LNCaP clone FGC (cell line): ENCODE measurements around the gene EHBP1.

Experiments
- DNase-seq: peaks from one replicate; pipeline ENCODE4 v3.0.0-alpha.2; 2011; ENCODE audit warnings: low read depth
- H3K4me3 ChIP-seq: 2 replicates; pipeline ENCODE4 v1.5.1; 2011; ENCODE audit warnings: mild to moderate bottlenecking, low read depth, low read length, control low read depth
- TF ChIP-seq, protein P1 (sequence below): IDR thresholded peaks from 2 replicates; pipeline ENCODE4 v1.5.1; 2012; ENCODE audit warnings: mild to moderate bottlenecking; ENCODE audit not compliant: control insufficient read depth, insufficient read depth; ENCODE audit errors: extremely low read depth

Gene EHBP1

DNA sequence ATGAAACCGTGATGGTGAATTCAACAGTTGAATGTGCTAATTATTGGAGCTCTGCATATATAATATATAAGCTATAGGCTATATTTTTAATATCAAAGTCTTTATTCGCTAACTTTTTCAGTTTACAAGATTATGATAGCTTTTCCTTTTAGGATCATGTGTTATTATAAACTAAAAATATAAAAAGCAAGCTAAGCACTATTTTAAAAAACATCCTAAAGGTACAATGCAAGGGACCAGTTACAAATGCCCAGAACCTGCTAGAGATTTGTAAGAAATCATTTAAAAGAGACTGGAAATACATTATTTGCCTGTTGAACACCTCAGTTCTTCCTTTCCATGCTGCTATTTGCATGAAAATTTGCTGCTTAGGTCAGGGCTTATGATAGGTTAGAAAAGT lies 43.4 kb upstream of the EHBP1 start:
- no peak overlapping the region for H3K4me3 ChIP-seq
- TF ChIP-seq, protein P1, sequence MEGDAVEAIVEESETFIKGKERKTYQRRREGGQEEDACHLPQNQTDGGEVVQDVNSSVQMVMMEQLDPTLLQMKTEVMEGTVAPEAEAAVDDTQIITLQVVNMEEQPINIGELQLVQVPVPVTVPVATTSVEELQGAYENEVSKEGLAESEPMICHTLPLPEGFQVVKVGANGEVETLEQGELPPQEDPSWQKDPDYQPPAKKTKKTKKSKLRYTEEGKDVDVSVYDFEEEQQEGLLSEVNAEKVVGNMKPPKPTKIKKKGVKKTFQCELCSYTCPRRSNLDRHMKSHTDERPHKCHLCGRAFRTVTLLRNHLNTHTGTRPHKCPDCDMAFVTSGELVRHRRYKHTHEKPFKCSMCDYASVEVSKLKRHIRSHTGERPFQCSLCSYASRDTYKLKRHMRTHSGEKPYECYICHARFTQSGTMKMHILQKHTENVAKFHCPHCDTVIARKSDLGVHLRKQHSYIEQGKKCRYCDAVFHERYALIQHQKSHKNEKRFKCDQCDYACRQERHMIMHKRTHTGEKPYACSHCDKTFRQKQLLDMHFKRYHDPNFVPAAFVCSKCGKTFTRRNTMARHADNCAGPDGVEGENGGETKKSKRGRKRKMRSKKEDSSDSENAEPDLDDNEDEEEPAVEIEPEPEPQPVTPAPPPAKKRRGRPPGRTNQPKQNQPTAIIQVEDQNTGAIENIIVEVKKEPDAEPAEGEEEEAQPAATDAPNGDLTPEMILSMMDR, result no peak
- DNase-seq, result no peak

DNA sequence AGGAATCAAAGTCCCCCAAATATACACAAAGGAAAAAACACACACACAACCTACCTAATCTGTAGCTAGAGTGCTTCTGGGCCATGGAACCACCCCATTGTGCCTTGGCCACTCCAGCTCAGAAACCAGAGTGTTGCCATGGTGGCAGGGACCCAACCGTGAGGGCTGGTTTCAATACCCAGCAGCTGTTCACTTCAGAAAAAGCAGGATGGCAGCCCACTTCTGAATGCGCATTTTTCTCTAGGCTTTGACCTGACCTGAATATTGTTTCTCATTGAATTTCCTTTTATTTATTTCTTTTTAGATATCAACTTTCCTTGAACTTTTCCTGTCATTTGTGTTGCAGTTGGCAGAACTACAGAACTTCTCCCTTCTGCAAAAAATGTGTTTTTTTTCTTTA lies 43.0 kb upstream of the EHBP1 start:
- no peak for DNase-seq
- H3K4me3 ChIP-seq, result no peak overlapping the region
- TF ChIP-seq, protein P1, result no peak

DNA sequence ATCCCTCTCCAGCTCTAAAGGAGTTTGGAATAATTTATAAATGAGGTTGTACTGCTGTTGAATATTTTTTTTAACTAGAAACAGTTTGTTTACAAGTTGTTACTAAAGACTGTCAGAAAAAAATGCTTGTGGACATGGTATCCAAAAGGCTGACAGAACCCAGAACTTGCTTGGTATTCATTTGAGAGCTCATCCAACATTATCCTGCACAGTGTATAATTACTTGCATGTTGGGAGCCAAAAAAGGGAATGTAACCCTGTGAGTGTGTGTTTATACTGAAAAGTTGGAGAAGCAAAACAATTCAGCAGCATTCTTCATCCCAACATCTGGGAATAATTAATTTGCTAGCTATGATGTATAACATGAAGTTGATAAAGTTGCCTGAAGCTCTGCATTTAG lies 42.1 kb upstream of the EHBP1 start:
- no peak for DNase-seq
- TF ChIP-seq, protein P1, result no peak
- H3K4me3 ChIP-seq, result no peak overlapping the region

DNA sequence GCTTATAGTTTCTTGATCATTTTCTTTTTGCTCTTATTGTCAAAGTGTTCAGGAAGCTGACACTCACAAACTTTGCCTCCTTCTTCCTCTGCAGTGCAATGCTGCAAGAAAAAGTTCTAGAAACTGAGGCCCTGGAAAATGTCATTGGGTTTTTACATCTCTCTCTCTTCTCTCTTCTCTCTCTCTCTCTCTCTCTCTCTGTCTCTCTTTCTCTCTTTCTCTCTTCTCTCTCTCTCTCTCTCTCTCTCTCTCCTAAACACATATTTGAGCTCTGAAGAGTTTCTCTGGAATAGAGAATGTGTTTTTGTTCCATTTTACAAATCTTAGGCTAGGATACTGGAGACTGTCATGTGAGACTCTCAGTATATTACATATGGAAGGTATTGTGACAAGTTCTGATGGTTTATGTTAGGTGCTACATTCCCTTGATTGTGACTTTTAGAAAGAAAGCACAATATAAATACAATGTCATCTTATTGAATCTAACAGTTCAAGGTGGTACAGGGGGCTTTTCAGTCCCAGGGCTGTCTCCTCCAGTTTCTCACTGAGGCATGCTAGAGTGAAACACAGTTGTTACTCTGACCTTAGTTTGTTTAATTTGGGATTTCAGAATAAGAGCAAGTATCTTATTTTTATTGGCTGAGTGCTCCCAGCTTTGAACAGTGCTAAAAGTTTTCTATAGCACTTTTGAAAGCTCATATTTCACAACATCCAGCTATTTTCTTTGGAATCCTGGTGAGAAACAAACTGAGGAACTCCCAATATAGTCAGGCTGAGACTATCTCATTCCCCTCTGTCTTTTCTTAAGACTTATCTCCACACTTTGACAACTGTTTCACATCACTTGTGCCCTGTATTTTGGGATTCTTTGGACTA lies 41.4 kb upstream of the EHBP1 start:
- H3K4me3 ChIP-seq, result no peak overlapping the region
- TF ChIP-seq, protein P1, result no peak
- no peak for DNase-seq

DNA sequence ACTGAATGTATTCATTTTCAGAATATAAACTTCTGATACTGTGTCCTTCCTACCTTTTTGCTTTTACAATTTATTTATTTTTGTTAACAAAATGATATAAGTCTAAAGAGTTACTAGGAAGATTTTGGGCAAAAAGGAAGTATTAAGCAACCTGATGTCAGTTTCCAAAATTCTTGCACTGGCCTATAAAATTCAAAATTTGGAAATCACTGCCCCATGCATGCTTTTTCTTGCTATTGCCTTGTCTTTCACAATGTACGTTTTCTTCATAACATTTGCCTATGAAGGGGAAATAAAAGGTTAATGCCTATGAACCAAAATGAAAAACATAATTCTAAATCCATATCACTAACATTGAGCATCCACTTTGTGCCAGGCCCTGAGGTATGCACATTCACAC lies 40.1 kb upstream of the EHBP1 start:
- no peak overlapping the region for H3K4me3 ChIP-seq
- TF ChIP-seq, protein P1, result no peak
- no peak for DNase-seq

DNA sequence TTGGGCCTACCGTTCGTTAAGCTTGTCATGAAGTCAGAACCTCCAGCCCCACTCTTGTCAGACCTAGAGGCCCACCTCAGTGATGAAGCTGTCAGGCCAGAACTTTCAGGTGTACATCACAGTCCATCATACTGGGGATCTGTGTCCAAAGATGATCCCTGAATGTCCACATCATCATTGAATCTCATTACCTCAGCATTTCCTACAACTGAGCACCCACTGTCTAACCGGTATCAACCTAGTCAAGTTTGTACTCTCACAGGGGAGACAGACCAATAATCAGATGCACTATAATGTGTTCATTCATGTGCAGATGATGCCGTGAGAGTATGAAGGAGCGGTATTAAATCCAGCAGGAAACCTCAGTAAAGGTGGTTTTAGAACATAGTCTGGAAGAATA lies 36.3 kb upstream of the EHBP1 start:
- no peak overlapping the region for H3K4me3 ChIP-seq
- no peak for DNase-seq
- TF ChIP-seq, protein P1, result no peak

DNA sequence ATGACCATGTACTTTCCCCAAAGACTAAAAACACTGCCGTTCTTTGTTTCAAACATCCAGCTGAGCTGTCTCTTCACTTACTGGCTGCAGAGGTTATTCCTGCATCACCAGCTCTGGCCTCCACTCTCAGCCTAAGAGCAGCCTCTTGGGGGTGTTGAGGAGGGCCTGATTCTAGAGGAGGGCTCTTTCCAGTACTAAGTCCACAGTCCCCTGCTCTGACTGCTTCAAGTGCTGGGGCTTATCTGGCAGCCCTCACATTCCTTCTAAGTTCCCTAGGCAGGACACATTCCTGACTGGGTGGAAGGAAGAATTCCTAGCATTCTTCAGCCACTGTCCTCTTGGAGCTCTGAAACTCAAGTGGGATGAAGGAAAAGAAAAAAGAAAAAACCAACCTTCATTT lies 32.9 kb upstream of the EHBP1 start:
- no peak overlapping the region for H3K4me3 ChIP-seq
- no peak for DNase-seq
- TF ChIP-seq, protein P1, result no peak
